ENCODE results near the gene SRGAP1.

Gene SRGAP1

GRCh38 chr12:63916561-63917476, 72.3 kb downstream of the SRGAP1 start:
- Mint-ChIP-seq H3K27ac (no peak overlapping the region), H3K4me1 (peaks cover 0 to 6% of the 10 kb centered on the region in 2 donors), H3K4me3 (no peak overlapping the region), H3K27me3 (no peaks in the 10 kb centered on the region), H3K36me3 (no peaks in the 10 kb centered on the region), H3K9me3 (no peaks in the 10 kb centered on the region)
- DNase-seq = no peak
- ATAC-seq (replicated peaks) = no peak

- Mint-ChIP-seq H3K27me3 (no peaks in the 10 kb centered on the region), H3K4me1 (peaks cover 0 to 6% of the 10 kb centered on the region in 2 donors), H3K9me3 (no peaks in the 10 kb centered on the region), H3K4me3 (no peak overlapping the region), H3K27ac (no peak overlapping the region), H3K36me3 (no peaks in the 10 kb centered on the region)
- ATAC-seq (replicated peaks) (no peak), DNase-seq (no peak)
These were observed 73.0 kb downstream of the SRGAP1 start for GRCh38 chr12:63917477-63917862.

GRCh38 chr12:63917864-63918799, 73.6 kb downstream of the SRGAP1 start:
- DNase-seq = no peak

GRCh38 chr12:63918800-63919300, 74.3 kb downstream of the SRGAP1 start:
- Mint-ChIP-seq H3K27me3 (peaks cover 0 to 3% of the 10 kb centered on the region in 2 donors), H3K27ac (no peak overlapping the region), H3K4me3 (no peak overlapping the region), H3K36me3 (no peaks in the 10 kb centered on the region), H3K4me1 (peaks cover 0 to 6% of the 10 kb centered on the region in 2 donors), H3K9me3 (no peaks in the 10 kb centered on the region)
- DNase-seq (no peak), ATAC-seq (replicated peaks) (no peak)

More at GRCh38 chr12:63917864-63918799, 73.6 kb downstream of the SRGAP1 start:
- ATAC-seq (replicated peaks) = peak; percentile 23 to 29
- Mint-ChIP-seq H3K36me3 (no peaks in the 10 kb centered on the region), H3K4me1 (peaks cover 0 to 6% of the 10 kb centered on the region in 2 donors), H3K4me3 (no peak overlapping the region), H3K27me3 (no peaks in the 10 kb centered on the region), H3K27ac (no peak overlapping the region), H3K9me3 (no peaks in the 10 kb centered on the region)

GRCh38 chr12:63919756-63920155, 75.3 kb downstream of the SRGAP1 start:
- peaks cover 0 to 4% of the 10 kb centered on the region in 2 donors for H3K27me3 Mint-ChIP-seq
- peaks cover 0 to 6% of the 10 kb centered on the region in 2 donors for H3K4me1 Mint-ChIP-seq
- H3K27ac Mint-ChIP-seq = no peak overlapping the region
- H3K4me3 Mint-ChIP-seq = no peak overlapping the region
- DNase-seq = no peak
- H3K36me3 Mint-ChIP-seq = no peaks in the 10 kb centered on the region
- no peaks in the 10 kb centered on the region for H3K9me3 Mint-ChIP-seq
- no peak for ATAC-seq (replicated peaks)

GRCh38 chr12:63921157-63921556, 76.7 kb downstream of the SRGAP1 start:
- Mint-ChIP-seq H3K4me3 (no peak overlapping the region), H3K9me3 (no peaks in the 10 kb centered on the region), H3K27ac (no peak overlapping the region), H3K4me1 (peaks cover 0 to 6% of the 10 kb centered on the region in 2 donors), H3K27me3 (peaks cover 0 to 4% of the 10 kb centered on the region in 2 donors), H3K36me3 (no peaks in the 10 kb centered on the region)
- ATAC-seq (replicated peaks) (no peak), DNase-seq (no peak)

- DNase-seq = no peak
- Mint-ChIP-seq H3K27ac (no peak overlapping the region), H3K4me3 (no peak overlapping the region), H3K4me1 (no peaks in the 10 kb centered on the region), H3K9me3 (no peaks in the 10 kb centered on the region), H3K36me3 (no peaks in the 10 kb centered on the region), H3K27me3 (peaks cover 0 to 8% of the 10 kb centered on the region in 2 donors)
- ATAC-seq (replicated peaks) = no peak
These were observed 78.0 kb downstream of the SRGAP1 start for GRCh38 chr12:63922474-63922873.

- Mint-ChIP-seq H3K9me3 (no peaks in the 10 kb centered on the region), H3K27me3 (peaks cover 0 to 10% of the 10 kb centered on the region in 2 donors), H3K4me1 (no peaks in the 10 kb centered on the region), H3K4me3 (no peak overlapping the region), H3K36me3 (no peaks in the 10 kb centered on the region), H3K27ac (no peak overlapping the region)
- DNase-seq = no peak
- no peak for ATAC-seq (replicated peaks)
These were observed 80.3 kb downstream of the SRGAP1 start for GRCh38 chr12:63924781-63925180.

GRCh38 chr12:63927511-63927910, 83.0 kb downstream of the SRGAP1 start:
- Mint-ChIP-seq H3K36me3 (no peaks in the 10 kb centered on the region), H3K27me3 (peaks cover 0 to 10% of the 10 kb centered on the region in 2 donors), H3K4me3 (no peak overlapping the region), H3K4me1 (no peaks in the 10 kb centered on the region), H3K27ac (no peak overlapping the region), H3K9me3 (no peaks in the 10 kb centered on the region)
- DNase-seq = no peak
- ATAC-seq (replicated peaks) = no peak

- Mint-ChIP-seq H3K27ac (no peak overlapping the region), H3K36me3 (no peaks in the 10 kb centered on the region), H3K27me3 (peaks cover 0 to 10% of the 10 kb centered on the region in 2 donors), H3K4me3 (no peak overlapping the region), H3K9me3 (no peaks in the 10 kb centered on the region), H3K4me1 (no peaks in the 10 kb centered on the region)
- ATAC-seq (replicated peaks) (no peak), DNase-seq (no peak)
These were observed 83.8 kb downstream of the SRGAP1 start for GRCh38 chr12:63928305-63928704.

- H3K36me3 Mint-ChIP-seq = no peaks in the 10 kb centered on the region
- H3K27me3 Mint-ChIP-seq = peaks cover 0 to 6% of the 10 kb centered on the region in 2 donors
- no peaks in the 10 kb centered on the region for H3K9me3 Mint-ChIP-seq
- no peak overlapping the region for H3K27ac Mint-ChIP-seq
- no peaks in the 10 kb centered on the region for H3K4me1 Mint-ChIP-seq
- DNase-seq (no peak), ATAC-seq (replicated peaks) (no peak)
- H3K4me3 Mint-ChIP-seq = no peak overlapping the region
These were observed 84.9 kb downstream of the SRGAP1 start for GRCh38 chr12:63929426-63929825.

GRCh38 chr12:63930971-63931370, 86.5 kb downstream of the SRGAP1 start:
- Mint-ChIP-seq H3K9me3 (no peaks in the 10 kb centered on the region), H3K27me3 (peaks cover 4 to 6% of the 10 kb centered on the region in 2 donors), H3K4me1 (no peaks in the 10 kb centered on the region), H3K4me3 (no peak overlapping the region), H3K36me3 (no peaks in the 10 kb centered on the region), H3K27ac (no peak overlapping the region)
- ATAC-seq (replicated peaks) = no peak
- DNase-seq = no peak

- H3K27ac Mint-ChIP-seq = no peak overlapping the region
- H3K4me1 Mint-ChIP-seq = no peaks in the 10 kb centered on the region
These were observed 87.2 kb downstream of the SRGAP1 start for GRCh38 chr12:63931703-63932102.

GRCh38 chr12:63934936-63935335, 90.4 kb downstream of the SRGAP1 start:
- Mint-ChIP-seq H3K36me3 (no peaks in the 10 kb centered on the region), H3K4me3 (no peak overlapping the region), H3K9me3 (no peaks in the 10 kb centered on the region), H3K4me1 (no peaks in the 10 kb centered on the region), H3K27me3 (peaks cover 0 to 4% of the 10 kb centered on the region in 2 donors), H3K27ac (no peak overlapping the region)
- no peak for ATAC-seq (replicated peaks)
- DNase-seq = no peak

More at GRCh38 chr12:63931703-63932102, 87.2 kb downstream of the SRGAP1 start:
- DNase-seq (no peak), ATAC-seq (replicated peaks) (no peak)
- peaks cover 4 to 6% of the 10 kb centered on the region in 2 donors for H3K27me3 Mint-ChIP-seq
- no peak overlapping the region for H3K4me3 Mint-ChIP-seq
- H3K36me3 Mint-ChIP-seq = no peaks in the 10 kb centered on the region
- H3K9me3 Mint-ChIP-seq = no peaks in the 10 kb centered on the region
